Non-pigmented ciliary epithelial cell (primary cell): ENCODE results near the gene KLF3.

ENCODE experiments used
- DNase-seq: peaks from one replicate; pipeline ENCODE4 v3.0.0-alpha.2; 2010; ENCODE audit warnings: low read depth

Gene KLF3

GRCh38 chr4:38745881-38746280 is 81.9 kb downstream of the KLF3 start:
- no peak for DNase-seq

DNA sequence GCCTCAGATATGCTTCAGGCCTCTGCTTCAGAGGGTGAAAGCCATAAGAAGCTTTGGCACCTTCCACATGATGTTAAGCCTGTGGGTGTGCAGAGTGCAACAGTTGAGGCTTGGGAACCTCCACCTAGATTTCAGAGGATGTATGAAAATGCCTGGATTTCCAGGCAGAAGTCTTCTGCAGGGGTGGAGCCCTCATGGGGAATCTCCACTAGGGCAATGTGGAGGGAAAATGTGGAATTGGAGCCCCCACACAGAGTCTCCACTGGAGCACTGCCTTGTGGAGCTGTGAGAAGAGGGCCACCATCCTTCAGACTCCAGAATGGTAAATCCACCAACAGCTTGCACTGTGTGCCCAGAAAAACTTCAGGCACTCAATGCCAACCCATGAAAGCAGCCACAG is 83.6 kb downstream of the KLF3 start:
- DNase-seq: no peak

- DNase-seq: no peak
These were observed 85.3 kb downstream of the KLF3 start for GRCh38 chr4:38749336-38749735.
